GM12872 (cell line): ENCODE data around the gene LYAR.

Experiments
- TF ChIP-seq, protein P1 (sequence below): IDR thresholded peaks from 3 replicates; pipeline ENCODE4 v1.5.1; 2011; ENCODE audit warnings: low read depth, mild to moderate bottlenecking, low read length, moderate library complexity; ENCODE audit not compliant: insufficient read depth

LYAR gene

DNA sequence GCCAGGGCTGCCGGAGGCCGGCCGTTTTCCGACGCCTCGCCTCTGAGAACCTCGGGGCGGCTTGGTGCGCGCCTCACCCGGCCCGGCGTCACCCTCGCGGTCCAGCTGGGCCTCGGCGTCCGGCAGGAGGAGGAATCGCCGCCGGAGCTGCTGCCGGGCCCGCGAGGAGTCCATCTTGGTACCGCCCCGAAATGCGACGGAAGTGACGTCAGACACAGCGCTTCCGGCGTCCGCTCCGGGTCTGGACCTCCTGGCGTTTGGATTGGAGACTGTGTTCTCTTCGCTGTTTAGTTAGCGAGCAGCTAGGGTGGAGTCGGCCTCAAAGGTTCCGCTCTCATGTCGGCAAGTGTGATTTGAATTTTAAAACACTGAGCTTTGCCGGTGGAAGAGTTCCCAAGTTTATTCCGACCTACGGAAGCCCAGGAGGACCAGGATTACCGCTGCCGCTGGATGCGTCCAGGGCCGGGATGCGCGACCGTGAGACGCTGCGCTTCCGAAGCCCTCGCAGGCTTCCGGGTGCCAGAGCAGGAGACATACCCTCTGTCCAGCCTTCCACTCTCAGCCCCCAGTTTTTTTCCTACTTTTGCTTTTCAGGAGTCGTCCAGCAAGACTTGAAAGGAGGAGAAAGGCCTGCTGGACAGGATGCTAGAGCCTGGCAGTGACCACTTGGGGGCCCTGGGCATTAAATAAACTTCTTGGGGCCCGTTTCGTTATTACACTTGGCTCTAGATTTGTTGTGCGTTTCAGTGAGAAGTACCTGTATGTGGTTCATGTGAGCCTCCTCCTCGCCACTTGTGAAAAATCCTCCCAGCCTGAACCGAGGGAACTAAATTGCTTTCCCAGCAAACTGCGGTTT is 41.7 kb downstream of the LYAR start, which contains the start of gene TMEM128:
Gene TMEM128 (minus strand): TSS at position 195 of the 856 bp plus-strand sequence. CDS start 21 bp downstream, at position 174.
- TF ChIP-seq, protein P1, sequence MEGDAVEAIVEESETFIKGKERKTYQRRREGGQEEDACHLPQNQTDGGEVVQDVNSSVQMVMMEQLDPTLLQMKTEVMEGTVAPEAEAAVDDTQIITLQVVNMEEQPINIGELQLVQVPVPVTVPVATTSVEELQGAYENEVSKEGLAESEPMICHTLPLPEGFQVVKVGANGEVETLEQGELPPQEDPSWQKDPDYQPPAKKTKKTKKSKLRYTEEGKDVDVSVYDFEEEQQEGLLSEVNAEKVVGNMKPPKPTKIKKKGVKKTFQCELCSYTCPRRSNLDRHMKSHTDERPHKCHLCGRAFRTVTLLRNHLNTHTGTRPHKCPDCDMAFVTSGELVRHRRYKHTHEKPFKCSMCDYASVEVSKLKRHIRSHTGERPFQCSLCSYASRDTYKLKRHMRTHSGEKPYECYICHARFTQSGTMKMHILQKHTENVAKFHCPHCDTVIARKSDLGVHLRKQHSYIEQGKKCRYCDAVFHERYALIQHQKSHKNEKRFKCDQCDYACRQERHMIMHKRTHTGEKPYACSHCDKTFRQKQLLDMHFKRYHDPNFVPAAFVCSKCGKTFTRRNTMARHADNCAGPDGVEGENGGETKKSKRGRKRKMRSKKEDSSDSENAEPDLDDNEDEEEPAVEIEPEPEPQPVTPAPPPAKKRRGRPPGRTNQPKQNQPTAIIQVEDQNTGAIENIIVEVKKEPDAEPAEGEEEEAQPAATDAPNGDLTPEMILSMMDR, result 0 out of 3 replicates have a peak, but pooled peaks have one; percentile 11

DNA sequence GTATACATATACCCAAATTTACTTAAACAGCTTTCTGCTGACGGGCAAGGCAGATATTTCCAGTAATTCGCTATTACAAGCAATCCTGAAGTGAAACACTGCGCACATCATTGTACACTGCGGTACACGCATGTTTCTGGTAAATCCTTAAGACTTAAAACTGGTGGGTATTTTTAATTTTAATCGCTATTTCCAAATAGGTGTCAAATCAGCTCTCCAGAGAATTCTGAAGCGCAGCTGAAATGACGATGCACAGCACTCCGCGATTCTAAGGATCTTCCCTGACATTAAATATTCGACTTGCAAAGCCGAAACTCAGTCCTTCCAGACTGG is 42.3 kb downstream of the LYAR start:
- TF ChIP-seq, protein P1, result no peak

DNA sequence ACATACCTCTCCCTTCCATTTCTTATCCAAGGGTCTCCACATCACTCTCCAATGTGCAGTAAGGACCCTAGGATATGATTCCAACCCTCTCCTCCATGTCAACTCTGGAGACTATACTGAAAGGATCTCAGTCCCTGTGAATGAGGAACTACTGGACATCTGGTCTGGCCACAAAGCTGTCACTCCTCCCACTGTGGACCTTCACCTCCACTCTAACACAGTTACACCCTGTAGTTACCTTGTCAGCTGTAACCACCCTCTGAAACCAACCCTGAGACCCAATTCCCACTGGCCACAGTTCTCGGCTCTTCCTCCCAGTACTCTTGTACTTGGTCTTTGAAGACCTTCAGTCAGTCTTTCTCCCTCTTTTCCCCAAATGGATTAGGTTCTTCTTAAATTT is 44.8 kb downstream of the LYAR start:
- TF ChIP-seq, protein P1, result no peak

DNA sequence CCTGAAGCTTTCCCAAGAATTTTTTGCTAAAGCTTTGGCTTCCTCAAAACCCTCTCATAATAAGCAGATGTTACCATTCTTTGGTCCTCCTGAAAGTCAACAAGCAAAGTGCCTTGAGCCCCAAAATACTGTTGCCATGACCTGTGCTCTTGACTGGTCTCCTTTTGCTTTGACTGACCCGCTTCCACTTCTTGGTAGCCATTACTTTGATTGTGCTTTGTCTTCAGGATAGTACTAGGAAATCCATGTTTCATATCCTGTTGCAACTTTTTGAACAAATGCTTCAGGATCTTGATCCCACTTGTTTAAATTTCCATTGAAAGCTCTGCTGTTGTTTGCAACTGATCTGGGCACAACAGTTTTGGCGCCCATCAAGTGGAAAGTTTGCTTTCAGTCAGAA is 56.3 kb downstream of the LYAR start:
- TF ChIP-seq, protein P1, result no peak

DNA sequence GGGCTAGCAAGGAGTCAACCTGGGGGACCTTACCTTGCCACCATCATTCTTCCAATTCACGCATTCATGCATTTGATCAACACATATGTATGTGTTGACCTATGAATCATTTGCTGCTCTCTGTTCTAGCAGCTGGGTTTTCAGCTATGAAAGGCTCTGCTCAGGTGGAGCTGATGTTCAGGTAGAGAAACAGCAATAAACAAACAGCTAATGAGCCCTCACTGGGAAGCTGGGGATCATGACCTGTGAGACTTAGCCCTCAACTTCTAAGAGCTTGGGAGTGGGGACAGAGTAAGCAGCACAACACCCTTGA is 61.6 kb downstream of the LYAR start:
- TF ChIP-seq, protein P1, result no peak

DNA sequence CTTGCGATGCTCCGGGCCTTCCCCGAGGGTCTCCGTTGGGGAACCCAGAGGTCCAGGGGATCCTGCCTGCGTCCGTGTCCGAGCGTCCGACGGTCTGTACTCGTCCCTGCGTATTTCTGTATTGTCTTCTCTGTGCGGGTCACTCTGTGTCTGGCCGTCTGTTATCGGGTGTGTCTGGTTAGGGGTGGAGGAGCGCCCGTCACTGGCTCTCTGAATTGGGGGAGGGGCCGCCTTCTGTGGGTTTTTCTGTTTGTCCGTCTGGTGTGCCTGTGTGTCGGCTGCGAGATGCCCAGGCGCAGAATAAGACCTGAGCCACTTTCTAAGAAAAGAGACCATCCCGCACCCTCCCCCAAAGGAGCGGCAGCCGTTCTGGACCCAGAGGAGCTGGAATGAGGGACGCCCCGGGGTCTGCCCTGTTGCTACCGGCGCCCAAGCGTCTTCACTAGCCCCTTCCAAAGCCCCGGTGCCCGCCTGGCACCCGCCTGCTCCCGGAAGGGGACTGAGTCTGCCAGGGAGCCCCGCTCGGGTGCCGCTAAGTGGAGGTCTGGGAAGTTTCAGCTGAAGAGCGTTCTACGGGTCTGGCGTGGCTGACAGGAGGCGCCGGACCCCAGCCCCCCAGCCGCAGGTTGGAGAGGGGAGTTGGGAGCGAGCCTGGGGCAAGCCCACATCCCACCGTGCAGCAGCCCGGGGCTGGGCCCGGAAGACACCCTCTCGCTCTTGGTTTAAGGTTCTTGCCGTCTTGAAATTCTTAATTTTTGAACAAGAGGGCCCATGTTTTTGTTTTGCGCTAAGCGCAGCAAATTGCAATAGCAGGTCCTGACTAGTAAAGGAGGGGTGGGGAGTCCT is 62.2 kb downstream of the LYAR start:
- TF ChIP-seq, protein P1, result no peak

DNA sequence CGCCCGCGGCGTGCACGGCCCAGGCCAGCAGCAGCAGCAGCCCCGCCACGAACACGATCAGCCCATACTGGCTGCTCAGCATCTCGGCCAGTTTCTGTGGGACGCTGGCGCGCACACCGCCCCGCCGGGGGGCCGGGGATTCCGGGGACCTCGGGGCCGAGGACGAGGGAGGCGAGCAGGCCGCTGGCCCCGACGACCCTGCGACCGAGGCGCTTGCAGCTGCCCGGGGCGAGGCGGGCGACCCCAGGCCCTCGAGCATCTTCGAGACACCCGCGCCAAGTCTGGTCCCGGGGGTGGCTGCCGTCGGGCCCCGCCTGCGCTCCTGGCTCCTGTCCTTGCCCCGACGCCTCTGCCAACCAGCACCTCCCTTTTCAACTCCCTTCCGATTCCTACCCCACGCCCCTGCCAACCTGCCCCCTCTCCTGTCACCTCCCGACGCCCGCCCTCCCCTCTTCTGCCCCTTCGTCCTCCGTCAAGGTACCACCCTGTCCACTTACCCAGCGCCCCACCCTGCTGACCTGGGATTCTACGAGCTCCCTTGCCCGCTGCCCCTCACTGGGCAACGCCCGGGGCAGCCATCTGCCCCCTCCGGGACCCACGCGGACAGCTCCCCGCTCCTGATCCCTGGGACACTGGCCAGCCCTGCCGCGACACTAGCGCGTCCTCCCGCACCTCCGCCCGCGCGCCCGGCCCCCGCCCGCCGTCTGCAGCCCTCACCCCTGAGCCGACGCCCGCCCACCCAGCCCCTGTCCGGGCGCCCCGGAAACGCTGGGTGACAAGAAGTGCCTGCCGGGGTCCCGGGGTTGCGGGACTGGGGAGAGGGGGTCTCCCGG is 63.1 kb downstream of the LYAR start, which contains the start of gene OTOP1:
Gene OTOP1 (minus strand): TSS at position 324 of the 833 bp plus-strand sequence. CDS start 65 bp downstream, at position 259.
- TF ChIP-seq, protein P1, result no peak
